ENCODE measurements around the gene STAU1.
"Not testable (repeated sequence)": the region's sequence is repeated elsewhere in the genome, so short reads cannot be mapped to it uniquely, and the experiment has no call there.

STAU1 gene

GRCh38 chr20:49186535-49187329 is 1.4 kb downstream of the STAU1 start:
- peaks cover 24% of the 10 kb centered on the region for H3K36me3 Mint-ChIP-seq (ENCODE audit: insufficient read depth)

DNA sequence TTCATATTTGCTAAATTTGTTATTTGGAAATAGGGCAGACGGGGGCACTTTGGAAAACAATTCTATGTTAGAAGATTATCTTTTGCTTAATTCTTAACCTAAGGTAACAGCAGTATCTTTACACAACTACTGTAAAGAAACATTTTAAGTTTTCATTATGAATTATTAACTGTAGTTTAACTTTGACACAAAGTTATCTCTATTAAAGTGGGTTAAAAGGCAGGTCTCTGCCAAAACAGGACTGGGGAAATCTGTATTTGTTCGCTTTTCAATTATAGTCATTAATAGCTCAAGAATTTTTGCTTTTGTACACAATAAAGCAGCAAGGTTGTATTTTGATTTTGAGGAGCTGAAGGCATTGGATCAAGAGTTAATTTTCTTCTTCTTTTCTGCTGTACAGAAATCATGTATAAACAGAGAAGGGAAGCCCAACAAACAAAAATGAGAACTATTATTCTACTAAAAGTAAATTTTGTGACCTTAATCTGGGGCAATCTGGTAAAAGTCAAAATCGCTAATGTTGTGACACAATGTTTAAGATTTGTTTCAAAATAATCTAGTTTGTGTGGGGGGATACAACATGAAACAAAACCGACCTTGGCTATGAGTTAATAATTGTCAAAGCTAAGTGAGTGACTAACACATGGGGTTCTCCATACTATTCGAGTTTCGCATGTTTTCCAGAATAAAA is 2.9 kb downstream of the STAU1 start:
- Mint-ChIP-seq H3K9me3 (no peaks in the 10 kb centered on the region), H3K27me3 (peaks cover 1 to 8% of the 10 kb centered on the region in 2 donors), H3K27ac (peak overlapping the region in 1 of 2 donors; percentile 19), H3K36me3 (ENCODE audit: insufficient read depth) (peaks cover 24% of the 10 kb centered on the region), H3K4me3 (peak overlapping the region in 1 of 2 donors; percentile 58), H3K4me1 (ENCODE audit: low read depth in 2 of 2) (peaks cover 29 to 50% of the 10 kb centered on the region in 2 donors)
- DNase-seq (no peak), ATAC-seq (replicated peaks) (no peak)

More at GRCh38 chr20:49186535-49187329, 1.4 kb downstream of the STAU1 start:
- H3K4me3 Mint-ChIP-seq = peak overlapping the region; percentile 80 to 83
- H3K9me3 Mint-ChIP-seq = no peaks in the 10 kb centered on the region
- peaks cover 6 to 8% of the 10 kb centered on the region in 2 donors for H3K27me3 Mint-ChIP-seq
- peaks cover 19 to 37% of the 10 kb centered on the region in 2 donors for H3K4me1 Mint-ChIP-seq (ENCODE audit: low read depth in 2 of 2)
- DNase-seq (peak; percentile 36 to 49 (median 49)), ATAC-seq (replicated peaks) (peak; percentile 25)
- H3K27ac Mint-ChIP-seq = peak overlapping the region; percentile 38 to 90

DNA sequence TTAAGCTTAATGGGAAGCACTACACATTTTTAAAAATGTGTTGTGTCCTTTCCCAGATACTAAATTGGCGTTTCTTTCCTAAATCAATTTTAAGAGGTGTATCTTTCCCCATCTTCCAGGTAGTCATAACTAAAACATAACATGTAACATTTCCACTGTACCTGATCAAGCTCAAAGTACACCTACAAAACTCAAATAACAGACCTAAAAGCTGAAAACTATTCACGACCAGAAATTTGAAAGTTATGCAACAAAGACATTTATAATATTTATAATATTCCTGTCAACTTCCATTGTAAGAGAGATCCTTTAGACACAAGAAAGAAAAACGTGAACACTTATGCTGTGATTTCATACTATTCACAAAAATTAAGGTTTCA is 3.5 kb downstream of the STAU1 start:
- Mint-ChIP-seq H3K27ac (no peak overlapping the region), H3K9me3 (no peaks in the 10 kb centered on the region), H3K27me3 (peaks cover 0 to 4% of the 10 kb centered on the region in 2 donors), H3K4me1 (ENCODE audit: low read depth in 2 of 2) (peaks cover 33 to 56% of the 10 kb centered on the region in 2 donors), H3K4me3 (peak overlapping the region in 1 of 2 donors; percentile 58), H3K36me3 (ENCODE audit: insufficient read depth) (peaks cover 24% of the 10 kb centered on the region)
- no peak for ATAC-seq (replicated peaks)
- DNase-seq = no peak

DNA sequence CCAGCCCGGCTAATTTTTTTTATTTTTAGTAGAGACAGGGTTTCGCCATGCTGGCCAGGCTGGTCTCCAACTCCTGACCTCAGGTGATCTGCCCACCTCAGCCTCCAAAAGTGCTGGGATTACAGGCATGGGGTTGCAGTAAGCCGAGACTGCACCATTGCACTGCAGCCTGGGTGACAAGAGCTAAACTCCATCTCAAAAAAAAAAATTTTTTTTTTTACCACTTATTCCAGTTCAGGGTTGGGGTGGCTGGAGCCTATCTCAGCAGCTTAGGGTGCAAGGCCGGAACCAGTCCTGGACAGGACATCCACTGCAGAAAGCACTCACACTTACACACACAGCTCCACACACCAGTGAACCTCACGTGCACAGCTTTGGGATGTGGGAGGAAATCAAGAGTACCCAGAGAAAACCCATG is 4.0 kb downstream of the STAU1 start:
- ATAC-seq (replicated peaks); H3K27me3 Mint-ChIP-seq; DNase-seq; H3K27ac Mint-ChIP-seq; H3K9me3 Mint-ChIP-seq: not testable (repeated sequence)
- Mint-ChIP-seq H3K4me1 (ENCODE audit: low read depth in 2 of 2) (peaks cover 37 to 60% of the 10 kb centered on the region in 2 donors), H3K36me3 (ENCODE audit: insufficient read depth) (peaks cover 24% of the 10 kb centered on the region), H3K4me3 (peak overlapping the region in 1 of 2 donors; percentile 58)

GRCh38 chr20:49183444-49183843 is 4.7 kb downstream of the STAU1 start:
- Mint-ChIP-seq H3K4me1 (ENCODE audit: low read depth in 2 of 2) (peaks cover 35 to 60% of the 10 kb centered on the region in 2 donors), H3K27ac (no peak overlapping the region), H3K27me3 (no peaks in the 10 kb centered on the region), H3K4me3 (peak overlapping the region in 1 of 2 donors; percentile 49), H3K9me3 (no peaks in the 10 kb centered on the region), H3K36me3 (ENCODE audit: insufficient read depth) (peaks cover 20% of the 10 kb centered on the region)
- ATAC-seq (replicated peaks) (no peak), DNase-seq (no peak)

GRCh38 chr20:49181265-49181877 is 6.8 kb downstream of the STAU1 start:
- H3K4me1 Mint-ChIP-seq (ENCODE audit: low read depth in 2 of 2) = peaks cover 30 to 53% of the 10 kb centered on the region in 2 donors
- ATAC-seq (replicated peaks) (no peak), DNase-seq (no peak)
- H3K4me3 Mint-ChIP-seq = peak overlapping the region in 1 of 2 donors; percentile 25
- peaks cover 30% of the 10 kb centered on the region for H3K36me3 Mint-ChIP-seq (ENCODE audit: insufficient read depth)
- H3K27ac Mint-ChIP-seq = peak overlapping the region in 1 of 2 donors; percentile 36
- no peaks in the 10 kb centered on the region for H3K27me3 Mint-ChIP-seq
- H3K9me3 Mint-ChIP-seq = no peaks in the 10 kb centered on the region

DNA sequence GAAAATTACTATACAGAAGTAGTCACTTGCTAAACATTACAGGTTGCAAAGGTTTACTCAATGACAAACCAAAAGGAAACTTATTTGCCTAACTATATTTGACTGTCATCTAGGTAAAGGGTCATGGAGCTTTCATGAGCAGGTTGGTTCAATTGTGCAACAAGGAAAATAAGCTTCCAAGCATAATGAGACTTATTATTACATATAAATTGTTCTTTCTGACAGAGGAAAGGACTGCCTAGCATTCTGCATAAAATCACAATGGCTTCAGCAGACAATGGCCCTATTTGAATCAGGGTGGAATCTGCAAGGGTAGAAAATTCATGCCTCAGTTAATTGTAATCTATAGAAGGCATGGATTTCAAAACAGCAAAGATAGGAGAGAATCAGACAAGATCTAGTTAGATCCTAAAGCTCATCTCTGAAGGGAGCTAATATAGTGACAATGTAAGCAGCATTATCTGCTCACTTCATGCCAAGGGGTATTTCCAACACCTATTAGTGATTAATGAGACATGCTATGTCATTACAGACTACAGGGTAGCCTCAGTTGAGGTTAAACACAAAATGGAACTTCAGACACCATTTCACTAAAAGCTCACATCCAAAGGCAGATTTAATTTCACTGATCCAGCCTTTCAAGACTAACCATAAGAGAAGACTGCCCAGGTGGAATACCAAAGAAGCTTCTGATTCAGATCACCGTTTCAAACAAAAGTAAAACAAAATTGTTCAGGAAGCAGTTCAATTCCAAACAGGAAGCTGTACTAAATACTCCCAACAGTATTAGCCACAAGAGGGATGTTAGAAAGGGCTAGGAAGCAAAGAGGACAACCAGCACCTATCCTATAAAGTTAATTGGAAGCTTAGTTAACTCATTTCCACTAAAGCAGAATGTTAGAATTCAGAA is 8.5 kb downstream of the STAU1 start:
- Mint-ChIP-seq H3K27ac (peak overlapping the region in 1 of 2 donors; percentile 36), H3K4me3 (peak overlapping the region in 1 of 2 donors; percentile 42)
- peak; percentile 26 for ATAC-seq (replicated peaks)

DNA sequence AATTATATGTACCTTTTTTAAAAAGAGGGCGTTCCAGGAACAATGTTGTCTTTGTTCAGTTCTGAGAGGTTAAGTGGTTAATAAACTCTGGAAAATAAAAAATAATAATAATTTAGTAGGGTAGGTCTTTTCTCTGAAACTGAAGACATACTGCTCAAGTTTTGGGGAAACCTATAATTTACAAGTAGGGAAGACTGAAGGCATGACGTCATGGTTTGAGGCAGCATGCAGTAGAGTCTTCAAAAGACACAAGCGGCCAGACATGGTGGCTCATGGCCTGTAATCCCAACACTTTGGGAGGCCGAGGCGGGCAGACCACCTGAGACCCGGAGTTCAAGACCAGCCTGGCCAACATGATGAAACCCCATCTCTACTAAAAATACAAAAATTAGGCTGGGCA is 14.0 kb downstream of the STAU1 start:
- Mint-ChIP-seq H3K4me1 (ENCODE audit: low read depth in 2 of 2) (peaks cover 6 to 25% of the 10 kb centered on the region in 2 donors), H3K36me3 (ENCODE audit: insufficient read depth) (peaks cover 50% of the 10 kb centered on the region)

More for the DNA sequence above, 8.5 kb downstream of the STAU1 start:
- peaks cover 33% of the 10 kb centered on the region for H3K36me3 Mint-ChIP-seq (ENCODE audit: insufficient read depth)
- peaks cover 26 to 42% of the 10 kb centered on the region in 2 donors for H3K4me1 Mint-ChIP-seq (ENCODE audit: low read depth in 2 of 2)
- H3K27me3 Mint-ChIP-seq = no peaks in the 10 kb centered on the region
- H3K9me3 Mint-ChIP-seq = no peaks in the 10 kb centered on the region
- no peak for DNase-seq

DNA sequence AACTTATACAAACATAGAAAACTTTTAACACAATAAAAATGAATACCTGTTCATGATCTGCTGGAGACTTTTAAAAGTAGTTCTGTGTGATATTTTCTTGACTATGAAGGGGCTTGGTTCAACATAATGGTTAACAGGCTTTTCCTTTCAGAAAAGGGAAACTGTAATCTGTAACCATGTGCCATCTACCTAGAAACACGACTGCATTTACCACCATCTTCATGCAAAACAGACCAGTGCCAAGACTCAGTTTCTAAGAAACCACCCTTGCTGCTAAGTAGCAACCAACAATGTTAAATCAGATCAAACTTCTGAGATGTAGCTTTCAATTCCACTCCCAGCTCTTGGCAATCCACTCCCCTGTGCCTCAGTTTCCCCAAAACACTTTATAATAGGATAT is 15.7 kb downstream of the STAU1 start:
- Mint-ChIP-seq H3K4me3 (no peak overlapping the region), H3K27me3 (no peaks in the 10 kb centered on the region), H3K36me3 (ENCODE audit: insufficient read depth) (peaks cover 37% of the 10 kb centered on the region), H3K9me3 (no peaks in the 10 kb centered on the region), H3K4me1 (ENCODE audit: low read depth in 2 of 2) (peaks cover 8 to 37% of the 10 kb centered on the region in 2 donors), H3K27ac (no peak overlapping the region)
- DNase-seq = no peak
- ATAC-seq (replicated peaks) = no peak

More for the DNA sequence above, 14.0 kb downstream of the STAU1 start:
- ATAC-seq (replicated peaks) (no peak), DNase-seq (no peak)
- Mint-ChIP-seq H3K9me3 (no peaks in the 10 kb centered on the region), H3K27ac (peak overlapping the region in 1 of 2 donors; percentile 41), H3K27me3 (no peaks in the 10 kb centered on the region), H3K4me3 (no peak overlapping the region)

GRCh38 chr20:49171909-49172308 is 16.2 kb downstream of the STAU1 start:
- DNase-seq = no peak
- H3K27me3 Mint-ChIP-seq = no peaks in the 10 kb centered on the region
- no peak overlapping the region for H3K27ac Mint-ChIP-seq
- H3K9me3 Mint-ChIP-seq = no peaks in the 10 kb centered on the region
- peaks cover 34% of the 10 kb centered on the region for H3K36me3 Mint-ChIP-seq (ENCODE audit: insufficient read depth)
- no peak overlapping the region for H3K4me3 Mint-ChIP-seq
- ATAC-seq (replicated peaks) = no peak
- H3K4me1 Mint-ChIP-seq (ENCODE audit: low read depth in 2 of 2) = peaks cover 10 to 39% of the 10 kb centered on the region in 2 donors

DNA sequence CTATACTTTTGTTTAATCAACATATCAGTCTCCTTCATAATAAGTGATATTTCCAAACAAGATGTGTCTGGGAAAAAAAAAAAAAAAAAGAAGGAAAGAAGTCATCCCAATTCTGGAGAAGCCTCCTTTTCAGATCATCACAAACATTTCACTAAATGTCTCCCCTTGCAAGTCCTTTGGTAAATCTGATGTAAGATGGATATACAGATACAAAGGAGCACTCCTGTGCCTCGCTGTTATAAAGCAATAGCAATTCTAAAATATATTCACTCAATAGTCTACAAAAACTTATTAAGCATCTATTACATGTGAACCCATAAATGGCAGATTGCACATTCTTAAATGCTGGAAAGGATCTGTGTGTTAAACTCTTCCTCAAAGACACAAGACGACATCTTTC is 17.4 kb downstream of the STAU1 start:
- no peak for DNase-seq
- H3K27me3 Mint-ChIP-seq = no peaks in the 10 kb centered on the region
- H3K27ac Mint-ChIP-seq = no peak overlapping the region
- ATAC-seq (replicated peaks) = no peak
- peaks cover 20 to 51% of the 10 kb centered on the region in 2 donors for H3K4me1 Mint-ChIP-seq (ENCODE audit: low read depth in 2 of 2)
- no peak overlapping the region for H3K4me3 Mint-ChIP-seq
- H3K9me3 Mint-ChIP-seq = no peaks in the 10 kb centered on the region
- H3K36me3 Mint-ChIP-seq (ENCODE audit: insufficient read depth) = peaks cover 32% of the 10 kb centered on the region

DNA sequence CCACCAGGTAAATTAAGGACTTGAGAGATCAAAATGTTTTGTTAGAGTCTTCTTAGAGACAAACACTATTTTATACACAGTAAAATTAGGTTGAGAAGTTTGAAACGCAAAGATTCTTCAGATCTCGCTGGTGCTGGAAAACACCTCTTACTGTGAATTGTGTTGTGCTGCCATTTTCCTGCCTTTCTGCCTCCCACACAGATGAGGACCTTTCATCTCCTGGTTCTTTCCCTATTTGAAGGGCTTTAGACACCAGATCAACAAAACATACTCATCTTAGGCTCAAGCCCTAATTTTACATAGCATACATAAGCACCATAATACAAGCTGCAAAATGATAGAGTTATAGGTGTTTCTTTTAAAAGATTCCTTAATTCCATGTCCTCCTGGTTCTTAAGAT is 18.6 kb downstream of the STAU1 start:
- H3K9me3 Mint-ChIP-seq = no peaks in the 10 kb centered on the region
- no peak overlapping the region for H3K4me3 Mint-ChIP-seq
- peaks cover 39% of the 10 kb centered on the region for H3K36me3 Mint-ChIP-seq (ENCODE audit: insufficient read depth)
- H3K27ac Mint-ChIP-seq = peak overlapping the region in 1 of 2 donors; percentile 35
- no peaks in the 10 kb centered on the region for H3K27me3 Mint-ChIP-seq
- no peak for ATAC-seq (replicated peaks)
- DNase-seq = no peak
- peaks cover 20 to 53% of the 10 kb centered on the region in 2 donors for H3K4me1 Mint-ChIP-seq (ENCODE audit: low read depth in 2 of 2)
